MM.1S (cell line): ENCODE results near the gene RSPH3.
A peak's percentile ranks its signal among the peaks of the same experiment; 100 is the strongest.
"Not testable (repeated sequence)": the region's sequence is repeated elsewhere in the genome, so short reads cannot be mapped to it uniquely, and the experiment has no call there.

ENCODE experiments used
- DNase-seq: peaks from one replicate; pipeline ENCODE4 v3.0.0-alpha.2; 2015
- H2AFZ ChIP-seq: fragments of 300-600 bp; sonication (generic); 2 replicates; pipeline ENCODE4 v1.6.0; 2016; ENCODE audit warnings: antibody characterized with exemption, low read length
- H3F3A ChIP-seq: fragments of 300-600 bp; sonication (generic); 2 replicates; pipeline ENCODE4 v1.6.1; 2016; ENCODE audit warnings: mild to moderate bottlenecking, antibody characterized with exemption, low read length, moderate library complexity, mixed read lengths; ENCODE audit not compliant: insufficient read depth
- H3K27ac ChIP-seq: fragments of 300-600 bp; sonication (generic); 2 replicates; pipeline ENCODE4 v1.5.1; 2016; ENCODE audit warnings: mild to moderate bottlenecking, low read length
- H3K27me3 ChIP-seq: fragments of 300-600 bp; sonication (generic); replicated peaks from 2 replicates; pipeline ENCODE4 v1.6.0; 2016; ENCODE audit warnings: low read length; ENCODE audit not compliant: insufficient read depth
- H3K36me3 ChIP-seq: fragments of 300-600 bp; sonication (generic); replicated peaks from 2 replicates; pipeline ENCODE4 v1.6.1; 2016; ENCODE audit warnings: mild to moderate bottlenecking, low read length, mixed read lengths; ENCODE audit not compliant: insufficient read depth
- H3K4me1 ChIP-seq: fragments of 300-600 bp; sonication (generic); 2 replicates; pipeline ENCODE4 v1.6.1; 2016; ENCODE audit warnings: low read length, mixed read lengths
- H3K4me2 ChIP-seq: fragments of 300-600 bp; sonication (generic); 2 replicates; pipeline ENCODE4 v1.6.0; 2016; ENCODE audit warnings: low read depth, low read length
- H3K4me3 ChIP-seq: fragments of 300-600 bp; sonication (generic); 2 replicates; pipeline ENCODE4 v1.5.1; 2016; ENCODE audit warnings: low read length, mixed read lengths
- H3K79me2 ChIP-seq: fragments of 300-600 bp; sonication (generic); 2 replicates; pipeline ENCODE4 v1.6.1; 2016; ENCODE audit warnings: mixed run types, low read length, mixed read lengths
- H3K9ac ChIP-seq: fragments of 300-600 bp; sonication (generic); 2 replicates; pipeline ENCODE4 v1.6.1; 2016; ENCODE audit warnings: low read length, mixed read lengths
- H3K9me2 ChIP-seq: fragments of 300-600 bp; sonication (generic); replicated peaks from 2 replicates; pipeline ENCODE4 v1.6.1; 2016; ENCODE audit warnings: mild to moderate bottlenecking, low read length, mixed read lengths; ENCODE audit not compliant: insufficient read depth
- H3K9me3 ChIP-seq: fragments of 300-600 bp; sonication (generic); replicated peaks from 2 replicates; pipeline ENCODE4 v1.6.1; 2016; ENCODE audit warnings: mild to moderate bottlenecking, low read length, mixed read lengths; ENCODE audit not compliant: insufficient read depth
- H4K20me1 ChIP-seq: fragments of 300-600 bp; sonication (generic); 2 replicates; pipeline ENCODE4 v1.6.1; 2016; ENCODE audit warnings: mild to moderate bottlenecking, low read length, moderate library complexity, mixed read lengths; ENCODE audit not compliant: insufficient read depth
- EZH2 ChIP-seq: fragments of 300-600 bp; sonication (generic); optimal IDR thresholded peaks from 2 replicates; pipeline ENCODE3; 2017; ENCODE audit warnings: low read depth, mild to moderate bottlenecking, antibody characterized with exemption, low read length, mixed read lengths
- EZH2phosphoT487 ChIP-seq: fragments of 300-600 bp; sonication (generic); IDR thresholded peaks from 2 replicates; pipeline ENCODE4 v1.6.1; 2018; ENCODE audit warnings: antibody characterized with exemption, low read length
- TF ChIP-seq, protein P1 (sequence below): fragments of 300-600 bp; sonication (generic); IDR thresholded peaks from 2 replicates; pipeline ENCODE4 v1.5.1; 2016; ENCODE audit warnings: antibody characterized with exemption, low read length, mixed read lengths

The RSPH3 gene

DNA sequence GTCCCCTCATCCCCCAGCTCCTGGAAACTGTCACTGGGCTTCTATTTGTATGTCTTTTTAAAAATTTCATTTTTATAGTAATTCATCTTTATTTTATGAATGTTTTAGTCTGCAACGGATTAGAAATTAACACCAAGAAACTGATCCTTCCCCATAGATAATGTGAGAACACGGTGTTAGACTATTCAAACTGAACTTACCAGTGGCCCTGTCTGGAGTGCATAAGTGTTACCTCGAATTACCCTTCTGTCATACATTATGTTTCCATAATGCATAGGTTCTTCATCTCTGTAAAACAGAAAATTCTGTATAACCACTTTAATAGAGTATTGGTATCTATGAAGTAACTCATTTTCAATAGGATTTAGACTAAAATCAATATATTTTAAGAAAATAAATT lies 6.4 kb downstream of the RSPH3 start:
- Histone ChIP-seq H3K4me3 (no peak overlapping the region), H3K9me3 (no peaks in the 10 kb centered on the region), H4K20me1 (no peaks in the 10 kb centered on the region), H3K27ac (no peak overlapping the region), H3F3A (no peaks in the 10 kb centered on the region), H3K4me2 (no peak overlapping the region), H3K27me3 (no peaks in the 10 kb centered on the region), H3K36me3 (no peaks in the 10 kb centered on the region), H3K9ac (no peak overlapping the region), H3K9me2 (no peaks in the 10 kb centered on the region), H3K79me2 (no peaks in the 10 kb centered on the region), H3K4me1 (no peaks in the 10 kb centered on the region), H2AFZ (no peak overlapping the region)
- no peak for DNase-seq
- TF ChIP-seq EZH2 = no peak
- TF ChIP-seq, protein P1, sequence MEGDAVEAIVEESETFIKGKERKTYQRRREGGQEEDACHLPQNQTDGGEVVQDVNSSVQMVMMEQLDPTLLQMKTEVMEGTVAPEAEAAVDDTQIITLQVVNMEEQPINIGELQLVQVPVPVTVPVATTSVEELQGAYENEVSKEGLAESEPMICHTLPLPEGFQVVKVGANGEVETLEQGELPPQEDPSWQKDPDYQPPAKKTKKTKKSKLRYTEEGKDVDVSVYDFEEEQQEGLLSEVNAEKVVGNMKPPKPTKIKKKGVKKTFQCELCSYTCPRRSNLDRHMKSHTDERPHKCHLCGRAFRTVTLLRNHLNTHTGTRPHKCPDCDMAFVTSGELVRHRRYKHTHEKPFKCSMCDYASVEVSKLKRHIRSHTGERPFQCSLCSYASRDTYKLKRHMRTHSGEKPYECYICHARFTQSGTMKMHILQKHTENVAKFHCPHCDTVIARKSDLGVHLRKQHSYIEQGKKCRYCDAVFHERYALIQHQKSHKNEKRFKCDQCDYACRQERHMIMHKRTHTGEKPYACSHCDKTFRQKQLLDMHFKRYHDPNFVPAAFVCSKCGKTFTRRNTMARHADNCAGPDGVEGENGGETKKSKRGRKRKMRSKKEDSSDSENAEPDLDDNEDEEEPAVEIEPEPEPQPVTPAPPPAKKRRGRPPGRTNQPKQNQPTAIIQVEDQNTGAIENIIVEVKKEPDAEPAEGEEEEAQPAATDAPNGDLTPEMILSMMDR = no peak
- no peak for TF ChIP-seq EZH2phosphoT487

DNA sequence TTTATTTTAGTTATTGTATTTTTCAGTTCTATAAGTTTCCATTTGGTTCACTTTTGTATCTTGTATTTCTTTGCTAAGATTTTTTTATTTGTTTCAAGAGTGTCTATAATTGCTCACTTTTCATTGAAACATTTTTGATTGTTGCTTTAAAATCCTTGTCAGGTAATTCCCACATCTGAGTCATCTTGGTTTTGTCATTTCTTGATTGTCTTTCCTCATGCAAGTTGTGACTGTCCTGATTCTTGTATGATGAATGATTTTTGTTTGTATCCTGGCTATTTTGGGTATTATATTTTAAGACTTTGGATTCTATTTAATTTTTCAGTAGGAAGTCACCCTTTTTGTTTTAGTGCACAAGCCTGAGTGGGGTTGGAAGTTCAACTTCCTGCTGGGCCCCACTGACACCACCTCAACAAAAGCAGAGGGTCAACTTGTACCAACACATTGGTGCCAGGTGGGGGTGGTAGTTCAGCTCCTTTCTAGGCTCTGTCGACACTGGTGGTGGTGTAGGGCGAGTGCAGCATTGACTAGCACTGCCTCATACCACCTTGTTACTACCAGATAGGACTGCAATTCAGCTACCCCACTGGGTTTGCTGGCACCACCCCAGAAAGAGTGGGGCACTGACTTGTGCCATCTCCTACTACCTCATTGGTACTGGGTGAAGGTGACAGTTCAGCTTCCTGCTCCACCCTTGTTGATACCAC lies 8.8 kb downstream of the RSPH3 start:
- Histone ChIP-seq H3K4me1 (no peaks in the 10 kb centered on the region), H3K27me3 (no peaks in the 10 kb centered on the region), H3K9me2 (no peaks in the 10 kb centered on the region), H3K4me3 (no peak overlapping the region), H3K79me2 (no peaks in the 10 kb centered on the region), H3K27ac (no peak overlapping the region), H3K36me3 (no peaks in the 10 kb centered on the region), H3K9ac (no peak overlapping the region), H3K4me2 (no peak overlapping the region), H2AFZ (no peak overlapping the region), H3F3A (no peaks in the 10 kb centered on the region), H4K20me1 (no peaks in the 10 kb centered on the region), H3K9me3 (no peaks in the 10 kb centered on the region)
- no peak for TF ChIP-seq EZH2phosphoT487
- TF ChIP-seq, protein P1 = peak; percentile 8; the same call in 1 of the 2 replicates
- DNase-seq = no peak

DNA sequence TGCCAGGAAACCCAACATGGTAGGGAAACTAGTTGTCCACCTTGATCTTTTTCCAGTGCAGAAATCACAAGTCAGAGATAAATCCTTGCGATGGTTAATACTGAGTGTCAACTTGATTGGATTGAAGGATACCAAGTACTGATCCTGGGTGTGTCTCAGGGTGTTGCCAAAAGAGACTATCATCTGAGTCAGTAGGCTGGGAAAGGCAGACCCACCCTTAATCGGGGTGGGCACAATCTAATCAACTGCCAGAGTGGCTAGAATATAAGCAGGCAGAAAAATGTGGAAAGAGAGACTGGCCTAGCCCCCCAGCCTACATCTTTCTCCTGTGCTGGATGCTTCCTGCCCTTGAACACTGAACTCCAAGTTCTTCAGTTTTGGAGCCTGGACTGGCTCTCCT lies 10.3 kb downstream of the RSPH3 start:
- not testable (repeated sequence) for H3K4me1 ChIP-seq, H4K20me1 ChIP-seq, H3K4me3 ChIP-seq, H3K79me2 ChIP-seq, DNase-seq, H3K36me3 ChIP-seq, H3K9me2 ChIP-seq, H2AFZ ChIP-seq, H3K4me2 ChIP-seq, H3K9me3 ChIP-seq, H3F3A ChIP-seq, H3K27ac ChIP-seq, H3K9ac ChIP-seq, H3K27me3 ChIP-seq

DNA sequence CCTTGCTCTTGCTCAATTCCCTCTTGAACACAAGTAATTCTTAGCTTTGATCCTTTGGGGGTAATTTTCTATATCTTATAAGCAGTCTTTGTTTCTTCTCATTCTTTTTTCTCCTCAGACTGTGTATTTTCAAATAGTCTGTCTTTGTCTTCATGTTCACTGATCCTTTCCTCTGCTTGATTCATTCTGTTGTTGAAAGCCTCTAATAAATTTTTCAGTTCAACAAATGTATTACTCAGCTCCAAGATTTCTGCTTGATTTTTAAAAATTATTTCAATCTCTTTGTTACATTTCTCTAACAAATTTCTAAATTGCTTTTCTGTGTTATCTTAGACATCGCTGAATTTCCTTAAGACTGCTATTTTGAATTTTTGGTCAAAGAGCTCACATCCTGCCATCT lies 11.5 kb downstream of the RSPH3 start:
- no peak for DNase-seq
- H3K4me1 ChIP-seq = no peaks in the 10 kb centered on the region
- no peaks in the 10 kb centered on the region for H4K20me1 ChIP-seq
- TF ChIP-seq, protein P1 = no peak
- no peak overlapping the region for H3K9ac ChIP-seq
- no peaks in the 10 kb centered on the region for H3K9me3 ChIP-seq
- H3K27ac ChIP-seq = no peak overlapping the region
- H3F3A ChIP-seq = no peaks in the 10 kb centered on the region
- H3K36me3 ChIP-seq = no peaks in the 10 kb centered on the region
- no peaks in the 10 kb centered on the region for H3K79me2 ChIP-seq
- no peaks in the 10 kb centered on the region for H3K9me2 ChIP-seq
- no peak overlapping the region for H3K4me2 ChIP-seq
- H2AFZ ChIP-seq = no peak overlapping the region
- H3K27me3 ChIP-seq = no peaks in the 10 kb centered on the region
- H3K4me3 ChIP-seq = no peak overlapping the region
